ENCODE data around the gene GPR65.

DNA sequence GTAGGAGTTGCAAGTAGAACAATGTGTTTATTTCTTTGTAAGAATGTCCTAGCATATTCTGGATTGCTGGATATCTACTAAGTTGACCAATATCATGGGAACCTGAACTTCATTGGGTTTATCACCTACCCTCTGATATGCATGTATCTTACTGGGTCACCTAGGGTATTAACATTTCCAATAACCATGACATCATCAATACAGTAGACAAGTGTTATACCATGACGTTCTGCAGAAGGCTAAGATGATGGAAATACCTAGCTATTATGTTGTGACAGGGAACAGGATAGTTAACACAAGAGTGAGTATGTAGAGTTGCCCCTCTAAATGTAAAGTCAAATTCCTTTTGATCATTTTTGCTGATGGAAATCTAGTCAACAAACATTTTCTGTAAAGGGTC is 26.0 kb downstream of the GPR65 start:
- TF ChIP-seq, protein P1, sequence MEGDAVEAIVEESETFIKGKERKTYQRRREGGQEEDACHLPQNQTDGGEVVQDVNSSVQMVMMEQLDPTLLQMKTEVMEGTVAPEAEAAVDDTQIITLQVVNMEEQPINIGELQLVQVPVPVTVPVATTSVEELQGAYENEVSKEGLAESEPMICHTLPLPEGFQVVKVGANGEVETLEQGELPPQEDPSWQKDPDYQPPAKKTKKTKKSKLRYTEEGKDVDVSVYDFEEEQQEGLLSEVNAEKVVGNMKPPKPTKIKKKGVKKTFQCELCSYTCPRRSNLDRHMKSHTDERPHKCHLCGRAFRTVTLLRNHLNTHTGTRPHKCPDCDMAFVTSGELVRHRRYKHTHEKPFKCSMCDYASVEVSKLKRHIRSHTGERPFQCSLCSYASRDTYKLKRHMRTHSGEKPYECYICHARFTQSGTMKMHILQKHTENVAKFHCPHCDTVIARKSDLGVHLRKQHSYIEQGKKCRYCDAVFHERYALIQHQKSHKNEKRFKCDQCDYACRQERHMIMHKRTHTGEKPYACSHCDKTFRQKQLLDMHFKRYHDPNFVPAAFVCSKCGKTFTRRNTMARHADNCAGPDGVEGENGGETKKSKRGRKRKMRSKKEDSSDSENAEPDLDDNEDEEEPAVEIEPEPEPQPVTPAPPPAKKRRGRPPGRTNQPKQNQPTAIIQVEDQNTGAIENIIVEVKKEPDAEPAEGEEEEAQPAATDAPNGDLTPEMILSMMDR (IDR thresholded peaks at IDR 0.05) = no peak
- no peak for TF ChIP-seq POLR2A (IDR thresholded peaks at IDR 0.05)
